HG03060 (cell line): Measurements from ENCODE around the gene SEMA6D.

Experiments
- ATAC-seq: cut with Tn5 transposase; IDR thresholded peaks from one replicate; pipeline ENCODE4 v1.9.1; 2021; ENCODE audit warnings: low read depth, moderate number of reproducible peaks; ENCODE audit not compliant: unreplicated experiment

The SEMA6D gene

DNA sequence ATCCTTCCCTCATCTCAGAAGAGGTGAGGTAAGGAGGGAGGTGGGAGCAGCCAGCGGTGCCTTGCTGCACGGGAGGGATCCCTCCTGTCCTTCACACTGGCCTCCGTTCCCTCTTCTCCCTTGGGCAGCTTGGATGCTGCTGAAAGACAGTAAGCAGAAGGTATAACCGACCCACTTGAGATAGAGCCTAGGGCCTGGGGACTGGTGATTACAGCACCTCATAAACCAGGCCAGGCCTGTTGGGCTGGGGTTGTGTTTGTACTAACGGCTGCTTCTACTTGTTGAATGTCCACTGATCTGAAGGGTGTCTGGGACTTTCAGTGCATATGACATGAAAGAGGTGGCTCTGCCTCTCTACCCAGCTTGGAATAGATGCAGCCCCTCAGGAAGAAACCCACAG lies 25.0 kb downstream of the SEMA6D start:
- ATAC-seq = no peak

DNA sequence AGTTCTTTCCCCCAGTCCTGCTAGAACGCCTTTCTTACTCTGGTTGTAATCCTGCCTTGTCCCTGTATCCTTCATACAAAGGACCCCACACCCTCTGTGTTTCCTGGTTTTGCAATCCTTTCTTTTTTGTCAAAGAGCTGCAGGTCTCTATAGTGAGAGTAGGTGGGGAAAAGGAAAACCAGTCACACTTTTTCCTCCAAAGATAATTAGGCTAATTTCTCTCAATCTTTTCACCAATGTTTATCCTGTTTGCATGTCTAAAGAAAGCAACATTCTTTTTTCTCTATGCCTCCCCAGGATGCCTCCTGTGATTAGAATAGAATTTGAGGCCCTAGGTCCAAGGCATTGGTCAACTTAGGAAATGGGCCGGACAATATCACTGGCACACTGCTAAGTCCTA lies 25.4 kb downstream of the SEMA6D start:
- no peak for ATAC-seq

DNA sequence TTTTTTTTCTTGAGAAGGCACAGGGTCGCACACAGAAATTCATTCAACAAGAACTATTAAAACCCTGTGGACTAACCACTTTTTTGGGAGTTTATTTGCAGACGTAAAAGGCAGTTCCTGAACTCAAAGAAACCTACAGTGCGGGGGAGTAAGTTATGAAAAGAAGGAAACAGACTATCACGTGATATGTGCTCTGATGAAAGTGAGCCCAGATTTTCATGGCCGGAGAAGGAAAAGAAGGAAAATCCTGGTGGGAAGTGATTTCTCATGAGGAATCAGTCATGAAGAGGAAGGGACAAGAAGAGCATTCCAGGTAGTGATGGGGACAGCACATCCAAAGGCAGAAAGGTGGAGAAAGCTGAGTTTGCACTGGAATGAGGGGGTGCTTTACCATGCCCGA lies 26.1 kb downstream of the SEMA6D start:
- no peak for ATAC-seq

DNA sequence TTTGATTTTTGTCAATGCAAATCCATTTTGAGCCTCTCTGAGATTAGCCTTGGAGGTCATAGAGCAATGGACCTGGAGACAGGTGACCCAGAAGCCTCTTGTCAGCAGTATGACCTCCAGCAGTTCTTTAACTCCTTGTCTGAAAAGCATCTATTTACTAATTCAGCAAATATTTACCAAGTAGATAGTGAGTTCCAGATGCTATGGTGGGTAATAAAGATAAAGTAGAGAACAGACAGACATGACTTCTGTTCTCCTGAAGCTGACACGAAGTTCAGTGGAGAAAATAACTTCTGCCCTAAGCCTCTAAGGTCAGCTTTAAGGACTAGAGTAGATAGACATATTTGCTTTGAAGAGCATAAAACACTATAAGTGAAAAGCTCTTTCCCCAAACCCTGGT lies 26.6 kb downstream of the SEMA6D start:
- no peak for ATAC-seq

DNA sequence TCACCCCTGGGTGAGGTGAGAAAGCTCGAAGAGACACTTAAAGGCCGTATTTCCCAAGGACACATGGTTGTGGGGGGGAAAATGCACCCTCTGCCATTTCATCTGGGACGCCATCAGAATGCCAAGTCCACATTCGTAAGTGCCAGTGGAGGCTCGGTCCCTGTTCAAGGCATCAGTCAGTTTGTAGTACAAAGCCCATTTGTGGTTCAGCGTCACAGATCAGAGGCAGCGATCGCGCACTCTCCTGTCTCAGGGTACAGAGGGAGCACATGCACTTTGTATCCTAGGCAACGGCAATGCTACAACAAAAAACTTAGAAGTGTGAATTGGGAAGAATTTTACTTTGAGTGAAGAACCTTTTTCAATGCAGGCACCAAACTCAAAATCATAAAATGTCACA lies 27.2 kb downstream of the SEMA6D start:
- ATAC-seq = no peak

DNA sequence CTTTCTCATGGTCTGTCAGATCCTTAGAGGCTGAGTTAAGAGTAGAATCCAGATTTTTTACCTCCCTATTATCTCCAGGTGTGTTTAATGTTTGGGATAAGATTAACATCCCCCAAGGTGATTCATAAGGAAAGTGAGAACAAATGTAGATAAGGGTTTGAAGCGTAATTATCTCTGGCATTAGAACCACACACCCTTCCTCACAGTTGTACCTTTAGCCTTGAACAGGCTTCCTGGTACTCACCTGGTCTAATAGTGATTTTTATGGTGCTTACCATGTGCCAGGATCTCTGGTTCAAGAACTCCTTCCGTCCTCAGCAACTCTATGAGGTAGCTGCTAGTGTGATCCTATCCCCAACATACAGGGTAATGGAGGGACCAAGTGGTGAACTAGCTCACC lies 27.7 kb downstream of the SEMA6D start:
- ATAC-seq = no peak

DNA sequence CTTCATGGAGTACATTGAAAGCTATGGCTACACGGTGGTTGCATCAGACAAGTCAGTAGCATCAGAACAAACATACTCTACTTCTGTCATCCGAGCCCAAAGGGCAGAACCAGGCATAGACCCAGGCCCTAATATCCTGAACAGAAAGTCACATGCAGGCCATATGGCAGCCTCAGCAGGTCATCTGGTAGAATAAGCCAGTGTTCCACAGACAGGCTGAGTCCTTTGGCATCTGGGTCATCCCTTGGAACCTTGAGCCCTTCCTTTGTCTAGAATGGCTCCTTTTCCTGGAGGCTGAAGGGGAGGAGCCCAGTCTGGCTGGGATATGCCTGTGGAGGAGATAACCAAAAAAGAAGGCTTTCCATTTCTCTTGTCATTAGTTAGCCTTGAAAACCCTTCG lies 29.2 kb downstream of the SEMA6D start:
- no peak for ATAC-seq

DNA sequence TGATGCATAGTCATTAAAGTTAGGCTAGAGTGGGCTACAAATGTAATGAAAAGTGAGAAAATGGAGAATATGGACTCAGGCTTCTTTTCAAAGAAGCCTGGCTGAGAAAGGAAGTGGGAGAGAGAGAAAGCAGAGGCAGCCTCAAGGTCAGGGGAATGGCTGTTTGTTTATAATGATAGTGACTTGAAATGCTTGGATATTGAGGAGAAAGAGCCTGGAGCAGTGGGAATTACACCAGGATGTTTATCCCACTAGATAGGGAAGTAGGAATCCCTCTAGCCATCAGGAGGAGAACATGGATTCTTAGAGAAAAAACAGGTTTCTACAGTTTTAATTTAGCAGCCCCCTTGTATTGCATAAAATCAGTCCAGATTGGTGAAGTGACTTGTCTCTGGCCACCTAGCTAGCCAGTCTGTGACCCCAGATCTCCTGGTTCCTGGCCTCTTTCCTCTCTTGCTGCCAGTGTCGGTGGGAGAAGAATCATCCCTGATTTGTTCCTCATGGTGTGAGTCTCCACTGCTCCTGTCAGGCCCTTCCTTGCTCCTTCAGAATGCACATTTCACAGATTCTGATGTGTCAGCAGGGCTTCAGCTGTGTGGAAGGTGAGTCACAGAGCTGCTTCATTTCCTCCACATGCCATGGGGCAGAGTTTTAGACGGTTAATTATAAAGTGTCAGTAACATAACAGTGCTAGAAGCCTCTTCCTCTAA lies 32.9 kb downstream of the SEMA6D start:
- ATAC-seq = no peak

DNA sequence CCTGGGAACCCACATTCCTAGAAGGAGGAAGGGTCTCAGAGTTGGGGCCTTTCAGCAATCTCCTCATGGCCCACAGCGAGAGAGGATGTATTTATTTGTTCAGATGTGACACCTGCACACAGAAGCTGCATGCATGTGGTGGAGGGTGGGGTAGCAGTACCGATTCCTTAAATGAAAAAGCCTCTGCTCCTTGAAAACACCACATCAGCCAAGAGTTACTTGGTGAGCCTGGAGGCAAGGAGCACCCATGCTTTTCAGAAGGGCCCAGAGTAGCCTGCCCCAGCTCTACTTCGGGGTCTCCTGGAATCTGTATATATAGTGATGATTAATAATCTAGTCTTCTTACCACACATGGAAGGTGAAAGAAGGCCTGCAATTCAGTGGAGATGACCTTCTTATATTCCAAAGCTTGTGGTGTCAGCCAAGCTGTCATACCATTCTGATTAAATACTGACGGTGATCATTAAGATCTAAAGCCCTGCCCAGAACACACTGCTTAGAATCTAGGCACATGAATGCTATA lies 33.5 kb downstream of the SEMA6D start:
- ATAC-seq = no peak

DNA sequence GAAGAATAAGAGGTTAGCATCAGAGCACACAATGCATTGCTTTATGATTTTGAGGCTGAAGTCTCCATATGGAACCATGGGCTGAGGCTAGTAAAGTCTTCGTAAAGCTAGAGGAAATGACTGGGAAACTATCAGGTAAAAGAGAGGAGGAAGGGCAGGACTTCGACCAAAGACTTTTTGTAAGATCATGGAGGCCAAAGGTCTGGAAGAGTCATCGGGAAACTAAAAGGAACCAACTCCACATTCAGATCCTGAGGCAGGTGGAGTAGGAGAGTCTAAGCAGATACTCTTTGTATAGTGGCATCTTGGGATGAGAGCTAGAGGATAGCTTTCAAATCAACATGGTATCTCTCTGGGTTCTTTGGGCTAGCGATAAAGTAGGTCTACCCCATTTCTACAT lies 36.3 kb downstream of the SEMA6D start:
- ATAC-seq = no peak

DNA sequence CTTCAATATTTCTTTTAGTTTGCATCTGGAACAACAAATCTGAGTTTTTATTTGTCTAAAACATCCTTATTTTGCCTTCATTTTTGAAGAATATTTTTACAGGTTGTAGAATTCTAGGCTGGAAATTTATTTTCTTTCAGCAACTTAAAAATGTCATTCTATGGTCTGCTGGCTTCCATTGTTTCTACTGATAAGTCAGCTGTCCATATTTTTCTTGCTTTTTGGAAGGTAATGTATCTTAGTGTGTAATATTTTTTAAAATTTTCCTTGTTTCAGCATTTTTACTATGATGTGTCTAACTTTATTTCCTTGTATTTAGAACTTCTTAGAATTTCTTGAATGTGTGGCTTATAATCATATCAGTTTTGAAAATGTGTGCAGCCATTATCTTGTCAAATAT lies 37.0 kb downstream of the SEMA6D start:
- no peak for ATAC-seq

DNA sequence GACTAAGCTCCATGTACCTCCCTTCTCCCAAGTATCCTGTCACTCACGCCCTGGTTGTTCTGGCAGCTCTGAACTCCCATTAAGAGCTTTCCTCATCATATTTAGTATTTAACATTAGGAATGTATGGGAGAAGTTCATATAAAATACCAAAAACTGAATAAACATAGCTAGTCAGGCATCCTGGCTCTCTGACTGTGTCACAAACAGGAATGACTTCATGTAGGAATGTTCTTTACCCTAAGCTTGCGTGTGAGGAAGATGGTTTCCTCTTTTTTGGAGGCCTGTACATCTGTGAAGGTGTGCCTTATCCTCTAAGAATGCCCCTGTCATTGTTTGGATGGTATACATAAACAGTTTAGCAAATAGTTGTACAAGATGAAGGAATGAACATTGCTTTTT lies 38.6 kb downstream of the SEMA6D start:
- ATAC-seq = no peak

DNA sequence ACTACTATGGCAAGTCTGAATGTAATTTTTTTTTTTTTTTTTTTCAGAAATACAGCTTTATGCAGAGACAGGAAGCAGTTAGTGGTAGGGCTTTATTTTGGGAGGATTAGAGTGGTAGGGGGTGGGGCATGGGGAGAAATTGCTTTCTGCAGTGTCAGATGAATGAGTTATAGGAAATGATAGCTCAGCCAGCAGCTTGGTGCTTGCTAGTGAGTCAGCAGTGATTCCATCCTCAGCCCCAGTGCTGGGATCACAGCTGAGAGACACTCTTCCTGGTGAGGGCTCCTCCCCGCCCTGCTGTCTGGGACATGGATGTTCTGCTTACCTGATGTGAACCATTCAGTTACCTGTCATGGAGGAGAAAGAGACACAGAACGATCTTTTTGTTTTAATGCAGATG lies 39.6 kb downstream of the SEMA6D start:
- no peak for ATAC-seq

DNA sequence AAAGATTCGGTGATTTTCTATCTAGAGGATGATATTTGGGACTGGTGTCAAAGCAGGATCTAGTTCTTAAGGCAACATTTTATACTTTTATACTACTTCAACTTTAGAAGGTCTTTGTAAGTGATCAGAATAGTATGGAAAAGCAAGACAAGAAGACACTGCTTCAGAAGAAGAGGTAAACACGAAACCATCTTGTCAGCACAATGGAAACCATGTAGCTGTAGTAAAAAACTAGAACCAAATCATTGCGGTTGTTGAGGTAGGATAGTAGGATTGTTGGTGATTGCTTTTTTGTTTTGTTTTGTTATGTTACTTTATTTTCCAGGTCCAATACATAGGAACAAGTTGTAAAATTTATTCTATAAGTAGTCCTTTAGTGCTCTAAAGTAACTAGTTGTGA lies 40.0 kb downstream of the SEMA6D start:
- ATAC-seq = no peak

DNA sequence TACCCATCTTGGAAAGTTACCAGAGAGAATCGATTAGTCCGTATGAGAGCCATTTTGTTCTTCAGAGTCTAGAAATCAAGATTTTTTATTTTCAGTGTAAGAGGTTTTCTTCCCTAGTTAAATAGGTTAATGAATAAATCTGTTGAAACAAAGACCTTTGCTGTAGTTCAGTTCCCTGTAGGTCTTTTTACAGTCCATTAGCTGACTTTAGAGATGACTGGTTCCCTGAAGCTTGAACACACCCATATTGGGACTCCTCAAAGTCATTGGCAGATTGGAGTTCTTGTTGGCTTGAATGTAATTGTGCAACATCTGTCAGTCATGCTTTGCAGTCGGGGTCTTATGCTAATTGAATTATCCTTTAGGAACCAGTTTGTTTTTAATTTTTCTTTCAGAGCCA lies 45.3 kb downstream of the SEMA6D start:
- no peak for ATAC-seq

DNA sequence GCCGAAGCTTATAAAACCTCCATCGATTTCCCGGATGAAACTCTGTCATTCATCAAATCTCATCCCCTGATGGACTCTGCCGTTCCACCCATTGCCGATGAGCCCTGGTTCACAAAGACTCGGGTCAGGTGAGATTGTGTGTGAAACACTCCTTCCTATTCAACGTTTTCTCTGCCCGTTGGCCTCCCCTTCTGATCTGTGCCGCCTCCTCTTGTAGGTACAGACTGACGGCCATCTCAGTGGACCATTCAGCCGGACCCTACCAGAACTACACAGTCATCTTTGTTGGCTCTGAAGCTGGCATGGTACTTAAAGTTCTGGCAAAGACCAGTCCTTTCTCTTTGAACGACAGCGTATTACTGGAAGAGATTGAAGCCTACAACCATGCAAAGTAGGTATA lies 47.4 kb downstream of the SEMA6D start:
- no peak for ATAC-seq

DNA sequence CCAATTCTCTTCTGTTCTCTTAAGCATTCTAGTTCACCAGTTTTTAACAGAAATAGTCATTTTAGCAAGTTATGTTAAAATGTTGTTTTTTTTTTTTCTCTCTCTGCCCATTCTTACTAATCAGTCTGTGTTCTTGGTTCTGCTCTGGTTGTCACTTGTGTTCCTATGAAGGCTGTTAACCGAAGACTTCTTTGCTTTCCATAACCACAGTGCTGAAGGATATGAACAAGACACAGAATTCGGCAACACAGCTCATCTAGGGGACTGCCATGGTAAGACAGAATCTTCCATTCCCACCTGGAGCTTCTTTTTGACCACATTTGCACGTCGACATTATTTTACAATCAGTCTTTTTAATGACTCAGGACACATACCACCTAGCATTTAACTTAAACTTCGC lies 49.1 kb downstream of the SEMA6D start:
- ATAC-seq = no peak

DNA sequence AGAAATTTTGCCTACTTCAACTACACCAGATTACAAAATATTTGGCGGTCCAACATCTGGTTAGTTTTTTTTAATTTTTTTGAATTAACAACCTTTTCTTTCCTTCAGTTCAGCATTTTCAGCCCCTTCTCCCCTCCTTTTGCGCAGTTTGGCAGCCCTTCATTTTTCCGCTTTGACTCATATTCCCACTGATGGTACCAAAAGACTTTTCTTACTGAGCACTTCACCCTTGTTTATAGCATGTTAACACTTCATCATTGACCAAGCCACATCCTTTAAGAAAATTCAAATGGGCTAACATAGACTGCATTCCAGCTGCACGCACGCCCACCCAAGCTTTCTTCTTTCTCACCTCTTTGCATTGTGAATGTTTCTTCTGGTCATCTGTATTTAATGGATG lies 49.7 kb downstream of the SEMA6D start:
- ATAC-seq = no peak

DNA sequence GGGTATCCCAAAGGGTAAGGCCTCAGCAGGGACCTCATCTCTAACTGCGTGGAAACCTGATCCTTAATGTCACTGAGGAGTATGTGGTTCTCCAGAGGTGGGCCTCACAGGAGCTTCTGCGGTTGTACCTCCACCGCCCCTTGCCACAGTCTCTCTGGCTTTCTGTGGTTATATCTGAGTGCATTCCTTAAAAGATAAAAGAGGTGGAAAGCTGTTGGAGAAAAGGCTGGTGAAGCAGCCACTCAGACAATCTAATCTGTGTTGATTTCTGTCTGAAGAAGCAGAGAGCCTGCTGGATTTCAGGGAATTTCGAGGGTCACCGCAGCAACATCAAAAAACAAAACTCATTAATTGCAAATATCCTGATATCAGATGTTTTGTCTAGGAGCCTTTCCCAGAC lies 51.4 kb downstream of the SEMA6D start:
- ATAC-seq = no peak

DNA sequence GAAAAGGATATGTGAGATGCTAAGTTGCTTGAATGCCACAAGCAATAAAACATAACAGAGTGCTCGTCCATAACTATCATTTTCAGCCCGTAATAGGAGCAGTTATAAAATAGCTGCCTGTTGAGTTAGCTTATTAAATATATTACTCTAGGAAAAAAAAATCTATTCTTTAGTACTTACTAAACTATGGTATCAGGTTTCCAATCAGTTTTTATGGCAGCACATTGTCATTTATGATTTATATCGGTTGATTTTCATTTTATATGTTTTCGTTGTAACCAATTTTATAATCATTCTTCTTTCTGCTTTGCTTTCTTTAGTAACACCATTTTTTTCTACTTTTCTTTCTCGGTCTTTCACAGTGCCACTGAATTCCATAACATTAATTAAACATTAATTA lies 51.9 kb downstream of the SEMA6D start:
- no peak for ATAC-seq

DNA sequence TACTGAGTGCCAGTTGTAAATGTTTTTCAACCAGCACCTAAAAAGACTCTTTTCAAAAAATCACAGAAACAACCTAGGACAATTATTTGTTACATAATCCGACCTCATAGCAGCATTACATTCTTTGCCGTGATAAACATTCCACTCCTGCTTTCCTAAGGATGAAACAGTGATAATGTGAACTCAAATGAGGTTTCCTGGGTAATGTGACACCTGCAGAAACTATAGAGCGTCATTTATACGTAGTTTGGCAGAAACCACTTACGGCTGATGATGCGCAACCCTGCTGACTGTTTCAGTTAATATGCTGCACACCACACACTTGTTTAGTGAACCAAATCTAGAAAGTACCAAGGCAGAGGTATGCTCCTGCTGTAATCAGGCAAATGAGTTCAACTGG lies 55.8 kb downstream of the SEMA6D start:
- no peak for ATAC-seq

DNA sequence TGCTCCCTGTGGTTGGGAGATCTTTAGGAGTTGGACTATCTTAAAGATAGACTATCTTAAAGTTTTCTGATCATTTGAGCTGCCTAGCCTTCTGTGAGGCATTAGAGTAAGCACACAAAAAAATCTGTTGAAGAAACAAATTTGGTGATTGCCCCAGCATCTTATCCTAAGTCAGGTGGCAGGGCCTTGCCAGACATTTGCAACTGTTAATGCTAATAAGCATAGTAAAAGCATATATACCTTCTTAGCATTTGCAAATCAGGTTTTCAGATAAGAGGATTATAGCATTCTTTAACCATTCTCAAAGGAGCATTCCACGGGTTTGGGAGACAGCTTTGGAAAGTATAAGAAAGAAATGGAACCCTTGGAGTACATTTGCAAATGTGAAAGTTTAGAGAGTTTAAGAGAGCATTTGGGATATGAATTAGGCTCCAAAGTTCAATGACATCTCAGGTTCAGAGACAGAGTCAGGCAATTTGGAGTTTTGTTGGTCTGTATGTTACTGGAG lies 61.0 kb downstream of the SEMA6D start:
- ATAC-seq = no peak

DNA sequence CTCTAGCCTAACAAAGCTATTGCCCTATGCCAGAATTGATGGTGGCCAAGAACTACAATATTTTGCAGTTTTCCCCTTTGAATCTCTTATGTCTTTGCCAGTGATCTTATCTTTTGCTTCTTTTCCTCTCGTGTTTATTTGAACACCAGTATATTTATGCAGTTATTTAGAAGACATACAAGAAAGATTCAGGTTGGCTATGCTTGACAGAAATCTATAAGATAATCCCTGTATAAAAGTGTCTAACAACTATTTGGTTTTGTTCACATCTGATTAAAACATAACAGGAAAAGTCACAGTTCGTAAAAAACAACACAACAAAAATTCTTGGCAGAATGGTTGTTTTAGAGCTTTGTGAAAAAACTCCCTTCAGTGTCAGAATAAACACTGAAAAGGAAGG lies 63.7 kb downstream of the SEMA6D start:
- ATAC-seq = no peak
